Psoas muscle (tissue), 8 donors: ENCODE measurements around the gene WWOX. TPM values are rescaled to one million over a fixed set of nuclear protein-coding genes. Genes with fewer than 3 reads are reported as not detected.

Experiments
- ATAC-seq, 4 donors: fragments of 200-7000 bp; cut with Tn5 transposase; one replicate each; pipeline ENCODE4 v1.9.1; 2020; ENCODE audit warnings: moderate library complexity in 3 of 4, mild to moderate bottlenecking in 2 of 4
- DNase-seq, 2 donors: peaks; one replicate each; pipeline ENCODE4 v3.0.0-alpha.2; 2020
- H3K27ac ChIP-seq: fragments of 200-600 bp; one replicate; pipeline ENCODE4 v1.8.0; 2022
- H3K27me3 ChIP-seq, 3 donors: fragments of 200-600 bp in 1 of 3; one replicate each; pipeline versions ENCODE4 v1.6.1 to v1.8.0; 2013 to 2022; ENCODE audit warnings: low read length in 2 of 3, mild to moderate bottlenecking in 2 of 3, moderate library complexity in 1 of 3; ENCODE audit not compliant: insufficient read depth in 3 of 3
- H3K36me3 ChIP-seq, 2 donors: fragments of 200-600 bp in 1 of 2; one replicate each; pipeline versions ENCODE4 v1.6.1 to v1.8.0; 2013 to 2022; ENCODE audit warnings: low read depth in 1 of 2, mild to moderate bottlenecking in 1 of 2, moderate library complexity in 1 of 2; ENCODE audit not compliant: insufficient read depth in 1 of 2
- H3K4me1 ChIP-seq: fragments of 200-600 bp; one replicate; pipeline ENCODE4 v1.8.0; 2022
- H3K4me3 ChIP-seq: fragments of 200-600 bp; one replicate; pipeline ENCODE4 v1.8.0; 2022; ENCODE audit warnings: mild to moderate bottlenecking
- H3K9me3 ChIP-seq: fragments of 200-600 bp; one replicate; pipeline ENCODE4 v1.8.0; 2022
- WGBS, 3 donors: extraction: QIAGEN DNeasy Blood & Tissue Kit; methylation state at CpG; one replicate each; pipeline versions ENCODE4 v1.1.6 to v1.1.7; 2013; 5-methylcytosine and 5-hydroxymethylcytosine counted together
- intact Hi-C, 2 donors: fragments of 100-400 bp; cut with DNase I; formaldehyde crosslinking; loops; one replicate each; pipeline versions ENCODE4 v1.11.0 to v1.14.2; 2022
- polyA plus RNA-seq, 3 donors: library from polyadenylated mRNA; stranded (reverse); fragments of 200-250 nt; gene quantifications; one replicate each; pipeline ENCODE4 v1.2.3, GENCODE V29; 2013
- total RNA-seq, 4 donors: library from RNA; stranded (reverse); fragmentation: NEBNext Ultra II Directional in 2 of 4; extraction: Animal tissue kit (Norgen Biotek cat#: 25700) in 2 of 4; gene quantifications; one replicate each; pipeline versions ENCODE4 v1.2.1 to v1.2.4, GENCODE V29; 2021 to 2023
- TF ChIP-seq, protein P1 (sequence below): fragments of 200-600 bp; IDR thresholded peaks from one replicate; pipeline ENCODE4 v1.8.0; 2022; ENCODE audit warnings: antibody characterized with exemption
- donor health status: healthy with polysubstance abuse.
- donor health status: DM: no; HTN: no; CAD: no; lungs with moderate emphysema.
- donor health status: Bipolar disorder and iron deficiency.
- donor health status: healthy.
- donor health status: DM: yes; HTN: yes; CAD: no.
- donor health status: DM: no; HTN: no; CAD: no.
- donor health status: DM: no; HTN: no; CAD: no.
- donor health status: DM: yes; HTN: yes; CAD: no.

WWOX gene
- total and polyA plus RNA-seq, 7 donors: 3.1 to 6.6 (median 5.0) TPM

DNA sequence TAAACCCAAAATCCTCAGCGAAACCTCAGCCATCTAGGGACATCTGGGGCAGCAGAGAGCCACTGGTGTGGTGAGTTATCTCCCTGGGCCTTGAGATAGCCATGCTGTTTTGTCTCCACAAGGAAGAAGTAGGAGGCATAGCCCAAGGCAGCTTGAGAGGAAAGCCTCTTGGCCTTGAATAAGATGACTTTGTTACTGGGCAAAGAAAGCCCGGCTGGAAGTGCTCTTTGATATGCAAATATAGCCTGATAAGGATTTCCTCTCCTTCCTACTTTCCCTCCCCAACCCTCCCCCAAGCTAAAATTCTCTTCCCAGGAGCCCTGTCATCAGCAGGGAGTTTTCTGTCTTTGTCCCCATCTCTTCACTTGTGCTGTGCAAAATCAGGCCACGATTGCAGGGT is 806.7 kb downstream of the WWOX start:
- no peak overlapping the region for H3K4me3 ChIP-seq
- H3K4me1 ChIP-seq: no peaks in the 10 kb centered on the region
- TF ChIP-seq, protein P1, sequence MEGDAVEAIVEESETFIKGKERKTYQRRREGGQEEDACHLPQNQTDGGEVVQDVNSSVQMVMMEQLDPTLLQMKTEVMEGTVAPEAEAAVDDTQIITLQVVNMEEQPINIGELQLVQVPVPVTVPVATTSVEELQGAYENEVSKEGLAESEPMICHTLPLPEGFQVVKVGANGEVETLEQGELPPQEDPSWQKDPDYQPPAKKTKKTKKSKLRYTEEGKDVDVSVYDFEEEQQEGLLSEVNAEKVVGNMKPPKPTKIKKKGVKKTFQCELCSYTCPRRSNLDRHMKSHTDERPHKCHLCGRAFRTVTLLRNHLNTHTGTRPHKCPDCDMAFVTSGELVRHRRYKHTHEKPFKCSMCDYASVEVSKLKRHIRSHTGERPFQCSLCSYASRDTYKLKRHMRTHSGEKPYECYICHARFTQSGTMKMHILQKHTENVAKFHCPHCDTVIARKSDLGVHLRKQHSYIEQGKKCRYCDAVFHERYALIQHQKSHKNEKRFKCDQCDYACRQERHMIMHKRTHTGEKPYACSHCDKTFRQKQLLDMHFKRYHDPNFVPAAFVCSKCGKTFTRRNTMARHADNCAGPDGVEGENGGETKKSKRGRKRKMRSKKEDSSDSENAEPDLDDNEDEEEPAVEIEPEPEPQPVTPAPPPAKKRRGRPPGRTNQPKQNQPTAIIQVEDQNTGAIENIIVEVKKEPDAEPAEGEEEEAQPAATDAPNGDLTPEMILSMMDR: no peak
- intact Hi-C loops: loop anchor here in 1 of 2 donors (10.0 kb wide), 1 partner anchor 401 kb away; no protein-coding TSS in a partner anchor
- H3K27ac ChIP-seq: no peak overlapping the region
- no peaks in the 10 kb centered on the region for H3K36me3 ChIP-seq
- no peak for DNase-seq
- 80 to 94% (median 87%) methylated on average over 3 of the region's 3 CpGs for WGBS, 3 donors
- no peaks in the 10 kb centered on the region for H3K9me3 ChIP-seq
- no peaks in the 10 kb centered on the region for H3K27me3 ChIP-seq
- no peak for ATAC-seq

DNA sequence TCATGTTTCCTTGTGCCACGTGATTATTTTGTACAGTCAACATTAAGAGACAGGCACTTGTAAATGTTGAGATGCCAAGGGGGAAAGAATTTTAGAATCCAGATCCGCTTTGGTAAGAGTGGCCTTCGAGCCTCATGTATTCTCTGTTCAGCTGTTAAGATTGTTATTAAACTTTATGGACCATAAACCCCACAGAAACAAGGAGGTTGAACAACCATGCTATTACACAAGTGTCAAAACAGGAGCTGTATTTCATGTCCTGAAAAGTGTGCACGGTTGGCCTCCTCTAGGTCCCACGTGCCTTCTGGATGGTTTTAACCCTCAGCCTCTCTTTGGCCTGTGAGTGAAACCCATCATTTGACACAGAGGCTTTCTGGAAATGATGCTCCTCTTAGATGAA is 809.8 kb downstream of the WWOX start:
- 69 to 70% (median 69%) methylated on average over 5 of the region's 5 CpGs for WGBS, 3 donors
- H3K27ac ChIP-seq: no peak overlapping the region
- H3K36me3 ChIP-seq: no peaks in the 10 kb centered on the region
- no peaks in the 10 kb centered on the region for H3K27me3 ChIP-seq
- H3K9me3 ChIP-seq: no peaks in the 10 kb centered on the region
- TF ChIP-seq, protein P1: no peak
- no peaks in the 10 kb centered on the region for H3K4me1 ChIP-seq
- H3K4me3 ChIP-seq: no peak overlapping the region
- intact Hi-C loops: loop anchor here in 1 of 2 donors (10.0 kb wide), 1 partner anchor 404 kb away; no protein-coding TSS in a partner anchor
- ATAC-seq: no peak
- no peak for DNase-seq

DNA sequence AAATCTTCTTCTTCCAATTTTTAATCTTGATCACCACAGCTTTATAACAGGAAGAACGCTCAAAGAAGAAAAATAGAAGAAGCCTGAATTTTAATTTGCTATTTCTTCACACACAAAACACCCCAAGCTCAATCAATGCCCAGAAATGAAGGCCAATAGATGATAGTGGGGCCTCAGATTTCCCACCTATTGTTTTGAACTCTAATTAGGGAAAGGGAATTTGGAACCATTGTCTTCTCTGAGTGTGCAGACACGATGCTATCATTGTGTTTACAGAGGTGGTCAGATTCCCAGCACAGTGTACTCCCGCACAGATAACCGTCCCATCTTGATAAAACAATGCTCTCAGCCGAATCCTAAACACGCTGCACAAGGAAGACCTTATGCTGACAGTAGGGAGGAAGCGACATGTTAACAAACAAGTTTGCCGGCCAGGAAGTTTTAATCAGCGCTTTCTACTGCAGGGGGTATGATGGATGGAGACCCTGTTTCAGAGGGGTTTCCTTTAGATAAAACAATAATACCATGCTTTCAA is 816.4 kb downstream of the WWOX start:
- H3K36me3 ChIP-seq: no peaks in the 10 kb centered on the region
- ATAC-seq: no peak
- TF ChIP-seq, protein P1: no peak
- peaks cover 5% of the 10 kb centered on the region for H3K9me3 ChIP-seq
- no peak overlapping the region for H3K4me3 ChIP-seq
- DNase-seq: no peak
- H3K27ac ChIP-seq: no peak overlapping the region
- H3K4me1 ChIP-seq: no peaks in the 10 kb centered on the region
- peaks cover 0 to 2% (median 0%) of the 10 kb centered on the region in 3 donors for H3K27me3 ChIP-seq
- intact Hi-C loops: no loop called here
- WGBS, 3 donors: 68 to 77% (median 76%) methylated on average over 9 of the region's 9 CpGs

DNA sequence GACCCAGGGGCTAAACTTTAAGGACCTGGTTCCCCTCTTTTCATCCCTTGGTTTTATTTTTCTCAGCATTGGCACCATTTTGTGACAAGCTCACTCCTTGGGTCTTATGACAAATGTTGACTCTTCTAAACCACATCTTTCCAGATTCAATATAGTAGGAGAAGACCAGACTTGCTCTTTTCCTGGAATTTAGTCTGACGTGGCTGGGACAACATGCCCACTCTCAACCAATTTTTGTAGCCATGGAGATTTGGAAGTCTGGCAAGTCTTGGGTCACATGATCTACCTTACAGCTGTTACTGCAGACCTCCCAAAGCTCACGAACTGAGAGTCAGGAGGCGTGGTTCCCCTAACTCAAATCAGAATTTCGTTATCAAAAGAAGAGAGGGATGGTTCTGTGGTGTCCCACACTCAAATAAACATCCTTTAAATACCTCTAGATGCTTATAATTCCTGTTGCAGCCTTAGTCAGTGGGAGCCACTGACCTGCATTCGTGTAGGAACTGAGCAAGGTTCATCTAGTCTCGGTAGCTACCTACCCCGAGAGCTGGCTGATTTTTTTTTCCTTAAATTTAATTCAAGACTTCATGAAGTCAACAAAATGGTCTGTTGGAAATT is 817.6 kb downstream of the WWOX start:
- Histone ChIP-seq H3K4me1 (no peaks in the 10 kb centered on the region), H3K9me3 (peaks cover 5% of the 10 kb centered on the region), H3K4me3 (no peak overlapping the region), H3K27me3 (peaks cover 0 to 2% (median 0%) of the 10 kb centered on the region in 3 donors), H3K27ac (no peak overlapping the region), H3K36me3 (no peaks in the 10 kb centered on the region)
- intact Hi-C loops: no loop called here
- TF ChIP-seq, protein P1: no peak
- 49 to 68% (median 53%) methylated on average over 7 of the region's 7 CpGs for WGBS, 3 donors
- DNase-seq (no peak), ATAC-seq (no peak)
